Kidney (tissue), 14 donors: ENCODE measurements around the gene DDX10. TPM values are rescaled to one million over a fixed set of nuclear protein-coding genes. Genes with fewer than 3 reads are reported as not detected.

Experiments used
- DNase-seq, 5 donors: peaks; one replicate each; pipeline ENCODE4 v3.0.0-alpha.2; 2013 to 2020
- FAIRE-seq: peaks from 2 replicates; lab custom pipeline; 2012; peaks lifted over from hg19 to GRCh38; lab: Jason Lieb, UNC
- H3K27ac ChIP-seq, 2 donors: one replicate each; pipeline ENCODE4 v1.7.0; 2013; ENCODE audit warnings: low read depth in 2 of 2, low read length in 2 of 2, inconsistent platforms in 1 of 2
- H3K27me3 ChIP-seq: one replicate; pipeline ENCODE4 v1.7.1; 2013; ENCODE audit warnings: low read length, inconsistent platforms; ENCODE audit not compliant: control insufficient read depth, insufficient read depth
- H3K36me3 ChIP-seq, 3 donors: one replicate each; pipeline versions ENCODE4 v1.7.0 to v1.7.1; 2013; ENCODE audit warnings: low read length in 3 of 3, control low read depth in 1 of 3, inconsistent platforms in 1 of 3; ENCODE audit not compliant: insufficient read depth in 3 of 3, control insufficient read depth in 2 of 3
- H3K4me1 ChIP-seq, 3 donors: one replicate each; pipeline versions ENCODE4 v1.7.0 to v1.7.1; 2013; ENCODE audit warnings: low read length in 3 of 3, inconsistent platforms in 1 of 3, low read depth in 1 of 3; ENCODE audit not compliant: control insufficient read depth in 2 of 3, insufficient read depth in 2 of 3
- H3K4me3 ChIP-seq, 3 donors: one replicate each; pipeline versions ENCODE4 v1.7.0 to v1.8.1; 2013; ENCODE audit warnings: low read length in 3 of 3, control low read depth in 1 of 3, inconsistent platforms in 1 of 3
- H3K9ac ChIP-seq, 3 donors: one replicate each; pipeline versions ENCODE4 v1.7.0 to v1.7.1; 2013; ENCODE audit warnings: low read length in 3 of 3, control low read depth in 1 of 3, inconsistent platforms in 1 of 3
- H3K9me3 ChIP-seq, 3 donors: one replicate each; pipeline versions ENCODE4 v1.7.0 to v1.7.1; 2013; ENCODE audit warnings: low read length in 3 of 3, control low read depth in 1 of 3, inconsistent platforms in 1 of 3; ENCODE audit not compliant: control insufficient read depth in 2 of 3, insufficient read depth in 1 of 3
- intact Hi-C: fragments of 100-400 bp; cut with DNase I; formaldehyde crosslinking; loops from one replicate; pipeline ENCODE4 v1.11.1; 2022
- polyA plus RNA-seq: library from polyadenylated mRNA; stranded (reverse); fragments of 350-450 nt; fragmentation: Illumina TruSeq; extraction: RNeasy Lipid Tissue Mini Kit (QIAGEN cat#74804); gene quantifications from one replicate; pipeline ENCODE4 v1.2.3, GENCODE V29; 2014; ENCODE audit warnings: low read depth, low replicate concordance; ENCODE audit not compliant: insufficient read depth
- total RNA-seq: library from RNA; stranded (reverse); fragmentation: NEBNext Ultra II Directional; extraction: Animal tissue kit (Norgen Biotek cat#: 25700); gene quantifications from one replicate; pipeline ENCODE4 v1.2.1, GENCODE V29; 2021
- TF ChIP-seq, protein P1 (sequence below): IDR thresholded peaks from 3 replicates; pipeline ENCODE4 v1.5.1; 2012; ENCODE audit warnings: mild to moderate bottlenecking, moderate library complexity, borderline replicate concordance; ENCODE audit not compliant: insufficient read depth; ENCODE audit errors: extremely low read depth
- donor health status: control.
- donor health status: control.
- donor health status: control.
- donor health status: control.
- donor health status: control.
- donor health status: DM: yes; HTN: yes; CAD: no.
- donor health status: Normal renal cell carcinoma (clear cell type).

Gene DDX10
- total and polyA plus RNA-seq, 2 donors from 2014 or later: 24.8 to 79.2 TPM

DNA sequence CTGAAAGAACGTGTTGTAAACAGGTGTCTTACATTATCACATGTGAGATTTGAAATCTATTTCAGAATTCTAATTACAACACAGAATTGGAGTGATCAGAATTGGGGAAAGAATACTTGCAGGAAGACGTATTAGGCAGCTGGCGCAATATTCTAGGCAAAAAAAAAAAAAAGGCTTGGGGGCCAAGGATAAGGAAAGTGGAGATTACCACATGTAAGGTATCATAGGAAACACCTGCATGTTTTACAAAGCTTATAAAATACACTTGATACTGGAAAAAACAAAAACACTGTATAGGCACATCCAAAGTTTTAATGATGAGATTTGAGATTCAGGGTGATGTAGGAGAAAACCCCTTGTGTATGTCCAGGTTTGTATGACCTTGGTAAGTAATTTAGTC, 245.1 kb downstream of the DDX10 start:
- Histone ChIP-seq H3K36me3 (no peaks in the 10 kb centered on the region), H3K4me1 (no peaks in the 10 kb centered on the region), H3K27ac (no peak overlapping the region), H3K9ac (no peak overlapping the region), H3K9me3 (no peaks in the 10 kb centered on the region), H3K4me3 (no peak overlapping the region), H3K27me3 (no peaks in the 10 kb centered on the region)
- intact Hi-C loops: no loop called here
- TF ChIP-seq, protein P1, sequence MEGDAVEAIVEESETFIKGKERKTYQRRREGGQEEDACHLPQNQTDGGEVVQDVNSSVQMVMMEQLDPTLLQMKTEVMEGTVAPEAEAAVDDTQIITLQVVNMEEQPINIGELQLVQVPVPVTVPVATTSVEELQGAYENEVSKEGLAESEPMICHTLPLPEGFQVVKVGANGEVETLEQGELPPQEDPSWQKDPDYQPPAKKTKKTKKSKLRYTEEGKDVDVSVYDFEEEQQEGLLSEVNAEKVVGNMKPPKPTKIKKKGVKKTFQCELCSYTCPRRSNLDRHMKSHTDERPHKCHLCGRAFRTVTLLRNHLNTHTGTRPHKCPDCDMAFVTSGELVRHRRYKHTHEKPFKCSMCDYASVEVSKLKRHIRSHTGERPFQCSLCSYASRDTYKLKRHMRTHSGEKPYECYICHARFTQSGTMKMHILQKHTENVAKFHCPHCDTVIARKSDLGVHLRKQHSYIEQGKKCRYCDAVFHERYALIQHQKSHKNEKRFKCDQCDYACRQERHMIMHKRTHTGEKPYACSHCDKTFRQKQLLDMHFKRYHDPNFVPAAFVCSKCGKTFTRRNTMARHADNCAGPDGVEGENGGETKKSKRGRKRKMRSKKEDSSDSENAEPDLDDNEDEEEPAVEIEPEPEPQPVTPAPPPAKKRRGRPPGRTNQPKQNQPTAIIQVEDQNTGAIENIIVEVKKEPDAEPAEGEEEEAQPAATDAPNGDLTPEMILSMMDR: no peak
- FAIRE-seq (no peak), DNase-seq (no peak)

GRCh38 chr11:108912581-108912980, 247.7 kb downstream of the DDX10 start:
- FAIRE-seq: no peak
- H3K9ac ChIP-seq: no peak overlapping the region

GRCh38 chr11:108913204-108913603, 248.3 kb downstream of the DDX10 start:
- FAIRE-seq (no peak), DNase-seq (no peak)
- Histone ChIP-seq H3K27me3 (no peaks in the 10 kb centered on the region), H3K9ac (no peak overlapping the region), H3K27ac (no peak overlapping the region), H3K4me1 (no peaks in the 10 kb centered on the region), H3K9me3 (no peaks in the 10 kb centered on the region), H3K4me3 (no peak overlapping the region), H3K36me3 (no peaks in the 10 kb centered on the region)
- intact Hi-C loops: no loop called here
- TF ChIP-seq, protein P1: no peak

More at GRCh38 chr11:108912581-108912980, 247.7 kb downstream of the DDX10 start:
- no peaks in the 10 kb centered on the region for H3K4me1 ChIP-seq
- no peaks in the 10 kb centered on the region for H3K9me3 ChIP-seq
- no peaks in the 10 kb centered on the region for H3K36me3 ChIP-seq
- TF ChIP-seq, protein P1: no peak
- no peak overlapping the region for H3K4me3 ChIP-seq
- no peaks in the 10 kb centered on the region for H3K27me3 ChIP-seq
- H3K27ac ChIP-seq: no peak overlapping the region
- DNase-seq: no peak
- intact Hi-C loops: no loop called here

DNA sequence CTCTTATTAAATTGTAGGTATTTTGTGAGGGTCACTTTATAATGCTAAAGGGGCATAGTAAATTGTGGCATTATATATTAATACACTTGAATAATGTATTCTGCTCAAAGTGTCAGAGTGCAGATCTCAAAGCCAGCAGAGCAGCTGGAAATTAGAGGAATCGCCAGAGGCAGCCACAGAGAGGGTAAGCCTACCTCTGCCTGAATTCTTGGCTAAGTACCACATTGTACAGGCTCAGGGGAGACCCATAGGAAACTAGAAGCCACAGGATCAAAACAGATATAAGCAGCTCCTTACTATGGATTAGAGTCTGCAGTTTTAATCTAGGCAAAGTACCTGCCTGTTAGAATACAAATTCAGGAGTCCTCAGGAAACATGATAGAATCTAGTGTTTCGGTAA, 249.3 kb downstream of the DDX10 start:
- Histone ChIP-seq H3K4me3 (no peak overlapping the region), H3K9me3 (no peaks in the 10 kb centered on the region), H3K27ac (no peak overlapping the region), H3K36me3 (no peaks in the 10 kb centered on the region), H3K9ac (no peak overlapping the region), H3K4me1 (no peaks in the 10 kb centered on the region), H3K27me3 (no peaks in the 10 kb centered on the region)
- TF ChIP-seq, protein P1: no peak
- no peak for FAIRE-seq
- intact Hi-C loops: no loop called here
- DNase-seq: no peak
